ENCODE measurements around the gene WWOX. TPM values are rescaled to one million over a fixed set of nuclear protein-coding genes. Genes with fewer than 3 reads are reported as not detected.

The WWOX gene
- total RNA-seq, 3 donors from 2014 or later: 11.7 to 18.0 (median 13.8) TPM

DNA sequence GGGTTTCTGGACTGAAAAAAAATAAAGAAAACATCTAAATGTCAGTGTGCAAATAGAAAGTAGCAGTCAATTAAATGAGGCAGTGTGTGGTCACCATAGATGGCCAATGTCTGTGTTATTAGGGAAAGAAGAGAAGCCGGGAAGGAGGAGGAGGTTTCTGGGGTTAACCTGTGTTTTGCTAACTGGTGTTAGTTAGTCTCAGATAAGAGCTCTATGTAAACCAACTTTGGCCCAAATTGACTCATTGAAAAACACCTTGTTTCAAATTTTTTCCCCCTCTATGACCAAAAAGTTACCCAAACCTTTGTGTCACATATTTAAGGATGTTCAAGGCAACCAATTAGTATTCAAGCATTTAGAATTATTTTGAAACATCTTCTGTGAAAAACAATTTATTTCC is 970.2 kb downstream of the WWOX start:
- H3K36me3 ChIP-seq (ENCODE audit: low read depth): no peaks in the 10 kb centered on the region
- TF ChIP-seq, protein P1, sequence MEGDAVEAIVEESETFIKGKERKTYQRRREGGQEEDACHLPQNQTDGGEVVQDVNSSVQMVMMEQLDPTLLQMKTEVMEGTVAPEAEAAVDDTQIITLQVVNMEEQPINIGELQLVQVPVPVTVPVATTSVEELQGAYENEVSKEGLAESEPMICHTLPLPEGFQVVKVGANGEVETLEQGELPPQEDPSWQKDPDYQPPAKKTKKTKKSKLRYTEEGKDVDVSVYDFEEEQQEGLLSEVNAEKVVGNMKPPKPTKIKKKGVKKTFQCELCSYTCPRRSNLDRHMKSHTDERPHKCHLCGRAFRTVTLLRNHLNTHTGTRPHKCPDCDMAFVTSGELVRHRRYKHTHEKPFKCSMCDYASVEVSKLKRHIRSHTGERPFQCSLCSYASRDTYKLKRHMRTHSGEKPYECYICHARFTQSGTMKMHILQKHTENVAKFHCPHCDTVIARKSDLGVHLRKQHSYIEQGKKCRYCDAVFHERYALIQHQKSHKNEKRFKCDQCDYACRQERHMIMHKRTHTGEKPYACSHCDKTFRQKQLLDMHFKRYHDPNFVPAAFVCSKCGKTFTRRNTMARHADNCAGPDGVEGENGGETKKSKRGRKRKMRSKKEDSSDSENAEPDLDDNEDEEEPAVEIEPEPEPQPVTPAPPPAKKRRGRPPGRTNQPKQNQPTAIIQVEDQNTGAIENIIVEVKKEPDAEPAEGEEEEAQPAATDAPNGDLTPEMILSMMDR (IDR thresholded peaks at IDR 0.05): no peak
- ATAC-seq: no peak
- no peak for DNase-seq
- H3K4me1 ChIP-seq (ENCODE audit: low read depth): no peaks in the 10 kb centered on the region
- no peaks in the 10 kb centered on the region for H3K9me3 ChIP-seq
- intact Hi-C loops (cut with DNase I, micrococcal nuclease): no loop called here
- no peak overlapping the region for H3K4me3 ChIP-seq

DNA sequence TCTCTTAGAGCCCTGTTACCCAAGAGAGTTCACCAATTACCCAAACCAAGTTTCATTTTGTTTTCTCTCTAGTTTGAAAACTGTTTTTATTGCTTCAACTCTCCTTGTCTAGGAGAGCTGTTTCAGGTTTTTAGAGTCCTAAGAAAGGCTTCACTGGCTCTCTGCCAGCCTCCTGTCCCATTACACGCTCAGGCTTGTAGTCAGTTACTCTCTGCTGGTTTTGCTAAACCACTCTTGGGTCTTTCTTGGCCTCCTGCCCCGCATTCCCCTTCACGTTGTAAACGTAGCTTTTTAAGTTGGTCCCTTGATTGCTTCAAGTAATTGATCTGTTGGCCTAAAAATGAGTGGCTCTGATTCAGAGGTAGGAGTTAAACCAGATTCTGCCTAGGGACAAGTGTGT is 972.0 kb downstream of the WWOX start:
- ATAC-seq (no peak), DNase-seq (no peak)
- H3K36me3 ChIP-seq (ENCODE audit: low read depth): no peaks in the 10 kb centered on the region
- H3K4me1 ChIP-seq (ENCODE audit: low read depth): no peaks in the 10 kb centered on the region
- H3K4me3 ChIP-seq: no peak overlapping the region
- TF ChIP-seq, protein P1 (IDR thresholded peaks at IDR 0.05): no peak
- H3K9me3 ChIP-seq: no peaks in the 10 kb centered on the region
- intact Hi-C loops (cut with DNase I, micrococcal nuclease): no loop called here

DNA sequence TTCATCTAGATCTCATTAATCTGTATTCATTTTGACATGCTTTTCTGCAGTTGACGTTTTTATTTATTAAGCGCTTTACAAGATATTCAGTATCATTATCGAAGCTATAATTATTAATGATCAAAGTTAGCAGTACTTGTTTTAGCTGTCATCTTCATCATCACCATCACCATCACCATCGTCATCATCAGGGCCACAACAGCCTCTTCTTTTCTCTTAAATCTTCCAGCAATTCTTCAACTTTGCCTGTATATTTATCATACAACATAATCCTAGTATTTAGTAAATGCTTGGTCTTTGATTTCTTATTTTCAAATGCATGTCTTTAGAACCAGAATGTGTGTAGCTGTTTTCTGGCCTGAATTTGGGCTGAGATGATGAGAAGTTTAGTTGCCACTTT is 973.1 kb downstream of the WWOX start:
- DNase-seq: no peak
- no peak overlapping the region for H3K4me3 ChIP-seq
- intact Hi-C loops (cut with DNase I, micrococcal nuclease): no loop called here

DNA sequence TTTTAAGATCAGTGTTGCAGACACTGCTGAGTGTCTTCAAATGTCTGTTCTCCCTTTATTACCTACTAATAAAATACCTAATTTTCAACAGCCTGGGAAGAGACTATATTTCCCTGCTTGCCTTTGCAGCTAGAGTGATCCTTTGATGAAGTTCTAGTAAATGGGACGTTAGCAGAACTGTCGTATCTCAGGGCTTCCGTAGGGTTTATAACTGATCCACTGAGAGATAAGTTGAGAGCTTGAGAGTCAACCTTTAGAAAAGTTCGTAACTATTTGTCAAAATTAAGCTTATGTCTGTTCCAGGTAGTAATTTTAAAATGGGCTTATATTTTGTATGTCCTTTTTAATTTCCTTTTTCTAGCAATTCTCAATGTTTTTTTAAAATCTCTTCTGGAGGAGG is 974.1 kb downstream of the WWOX start:
- no peaks in the 10 kb centered on the region for H3K9me3 ChIP-seq
- no peaks in the 10 kb centered on the region for H3K36me3 ChIP-seq (ENCODE audit: low read depth)
- DNase-seq (no peak), ATAC-seq (no peak)
- TF ChIP-seq, protein P1 (IDR thresholded peaks at IDR 0.05): no peak
- H3K4me1 ChIP-seq (ENCODE audit: low read depth): no peaks in the 10 kb centered on the region
- H3K4me3 ChIP-seq: no peak overlapping the region
- intact Hi-C loops (cut with DNase I, micrococcal nuclease): no loop called here

More for the DNA sequence above, 973.1 kb downstream of the WWOX start:
- no peaks in the 10 kb centered on the region for H3K9me3 ChIP-seq
- H3K36me3 ChIP-seq (ENCODE audit: low read depth): no peaks in the 10 kb centered on the region
- H3K4me1 ChIP-seq (ENCODE audit: low read depth): no peaks in the 10 kb centered on the region
- TF ChIP-seq, protein P1 (IDR thresholded peaks at IDR 0.05): no peak
- no peak for ATAC-seq

DNA sequence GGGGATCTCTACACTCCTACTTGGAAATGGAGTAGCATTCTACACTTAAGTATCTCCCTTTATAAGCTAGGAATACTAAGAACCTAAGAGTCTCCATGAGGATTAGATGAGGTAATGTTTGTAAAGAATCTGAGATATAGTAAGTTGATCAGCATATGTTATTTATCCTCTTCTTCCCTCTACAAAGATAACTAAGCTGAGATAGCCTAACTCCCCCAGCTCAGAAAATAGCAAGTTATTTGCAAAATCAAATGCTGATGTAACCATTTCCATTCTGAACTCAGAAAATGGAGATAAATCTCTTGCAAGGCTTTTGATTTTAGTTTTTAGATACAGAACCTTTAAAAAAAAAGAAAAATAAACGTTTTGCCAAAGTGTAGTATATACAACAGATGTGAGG is 975.1 kb downstream of the WWOX start:
- intact Hi-C loops (cut with DNase I, micrococcal nuclease): no loop called here
- no peak for ATAC-seq

More for the DNA sequence above, 975.1 kb downstream of the WWOX start:
- Histone ChIP-seq H3K4me1 (ENCODE audit: low read depth) (no peaks in the 10 kb centered on the region), H3K9me3 (no peaks in the 10 kb centered on the region), H3K36me3 (ENCODE audit: low read depth) (no peaks in the 10 kb centered on the region), H3K4me3 (no peak overlapping the region)
- TF ChIP-seq, protein P1 (IDR thresholded peaks at IDR 0.05): no peak
- no peak for DNase-seq
